Erythroblast (primary cell): Measurements from ENCODE around the gene B4GALNT4.

ENCODE experiments used
- GATA1 ChIP-seq: IDR thresholded peaks from 2 replicates; pipeline ENCODE4 v1.6.1; 2011; ENCODE audit warnings: low read depth, mild to moderate bottlenecking, control low read depth, low read length, moderate library complexity
- POLR2A ChIP-seq: IDR thresholded peaks from 2 replicates; pipeline ENCODE4 v1.6.1; 2011; ENCODE audit warnings: mild to moderate bottlenecking, low read length

DNA sequence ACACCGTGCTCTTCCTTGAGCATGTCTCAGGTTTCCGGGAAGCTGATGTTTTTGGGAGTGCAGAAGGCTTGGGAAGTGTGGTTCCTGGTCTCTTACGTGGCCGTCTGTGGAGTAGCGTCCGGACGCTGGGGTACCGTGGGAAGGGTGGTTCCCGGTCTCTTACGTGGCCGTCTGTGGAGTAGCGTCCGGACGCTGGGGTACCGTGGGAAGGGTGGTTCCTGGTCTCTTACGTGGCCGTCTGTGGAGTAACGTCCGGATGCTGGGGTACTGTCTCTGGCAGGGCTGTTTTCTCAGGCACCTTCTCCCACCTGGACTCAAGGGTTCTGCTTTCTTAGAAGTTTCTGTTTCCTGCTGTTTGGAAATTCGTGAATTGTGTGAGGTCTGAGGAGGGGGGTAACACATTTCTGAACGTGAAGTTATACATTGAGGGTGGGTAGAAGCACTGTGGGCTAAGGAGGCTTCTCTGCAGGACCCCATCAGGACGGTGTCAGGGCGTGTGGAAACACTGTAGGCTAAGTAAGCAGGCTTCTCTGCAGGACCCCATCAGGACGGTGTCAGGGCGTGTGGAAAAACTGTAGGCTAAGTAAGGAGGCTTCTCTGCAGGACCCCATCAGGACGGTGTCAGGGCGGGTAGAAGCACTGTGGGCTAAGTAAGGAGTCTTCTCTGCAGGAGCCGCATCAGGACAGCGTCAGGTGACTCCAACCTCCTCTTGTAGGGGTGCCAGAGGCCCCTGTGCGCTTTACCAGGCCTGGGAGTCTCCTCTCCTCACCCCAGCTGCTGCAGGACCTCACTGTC, 43.3 kb upstream of the B4GALNT4 start:
- no peak for TF ChIP-seq POLR2A
- TF ChIP-seq GATA1, result no peak
